Astrocyte of the cerebellum (primary cell): Measurements from ENCODE around the gene VPS54.

Experiments
- DNase-seq: peaks from one replicate; pipeline ENCODE4 v3.0.0-alpha.2; 2011; ENCODE audit warnings: low read depth
- H3K4me3 ChIP-seq: 2 replicates; pipeline ENCODE4 v1.5.1; 2011; ENCODE audit warnings: mild to moderate bottlenecking, low read depth, low read length, moderate library complexity
- CTCF ChIP-seq: IDR thresholded peaks from 2 replicates; pipeline ENCODE4 v1.5.1; 2012; ENCODE audit warnings: low read length, low read depth, moderate library complexity, mild to moderate bottlenecking; ENCODE audit errors: missing control alignments
- in situ Hi-C: cut with HindIII; loops from 2 replicates; pipeline ENCODE4 v1.10.0; 2017; ENCODE audit warnings: low sequenced_read_pairs

Gene VPS54

DNA sequence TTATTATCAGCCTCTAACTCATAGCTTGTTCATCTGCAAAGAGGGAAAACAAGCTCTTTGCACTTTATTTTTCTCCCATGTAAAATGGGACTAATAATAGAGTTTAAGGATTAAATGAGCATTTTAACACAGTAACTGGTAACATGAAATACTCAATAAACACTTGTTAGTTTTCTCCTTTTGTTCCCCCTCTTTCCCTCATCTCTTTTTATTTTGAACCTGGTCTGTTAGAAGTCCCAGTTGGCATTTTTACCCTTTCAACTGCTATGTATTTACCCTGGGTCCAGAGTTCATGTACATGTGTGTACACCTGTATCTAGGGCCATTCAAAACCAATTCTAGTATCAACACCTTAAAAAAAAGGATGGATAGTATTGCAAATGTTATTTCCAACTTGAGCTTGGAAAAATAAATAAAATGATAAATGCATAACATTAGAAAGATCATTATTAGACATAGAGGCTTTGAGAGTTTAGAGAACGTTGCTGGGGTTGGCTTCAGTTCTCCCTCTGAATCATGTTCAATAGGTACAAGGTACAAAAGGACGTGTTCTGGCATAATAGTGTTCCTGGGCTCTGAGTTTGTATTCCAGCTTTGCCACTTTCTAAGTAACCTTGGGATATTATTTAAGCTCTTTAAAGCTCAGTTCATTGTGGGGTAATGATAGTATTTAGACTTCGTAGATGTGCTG lies 5.2 kb upstream of the VPS54 start:
- in situ Hi-C loops, result no loop called here

DNA sequence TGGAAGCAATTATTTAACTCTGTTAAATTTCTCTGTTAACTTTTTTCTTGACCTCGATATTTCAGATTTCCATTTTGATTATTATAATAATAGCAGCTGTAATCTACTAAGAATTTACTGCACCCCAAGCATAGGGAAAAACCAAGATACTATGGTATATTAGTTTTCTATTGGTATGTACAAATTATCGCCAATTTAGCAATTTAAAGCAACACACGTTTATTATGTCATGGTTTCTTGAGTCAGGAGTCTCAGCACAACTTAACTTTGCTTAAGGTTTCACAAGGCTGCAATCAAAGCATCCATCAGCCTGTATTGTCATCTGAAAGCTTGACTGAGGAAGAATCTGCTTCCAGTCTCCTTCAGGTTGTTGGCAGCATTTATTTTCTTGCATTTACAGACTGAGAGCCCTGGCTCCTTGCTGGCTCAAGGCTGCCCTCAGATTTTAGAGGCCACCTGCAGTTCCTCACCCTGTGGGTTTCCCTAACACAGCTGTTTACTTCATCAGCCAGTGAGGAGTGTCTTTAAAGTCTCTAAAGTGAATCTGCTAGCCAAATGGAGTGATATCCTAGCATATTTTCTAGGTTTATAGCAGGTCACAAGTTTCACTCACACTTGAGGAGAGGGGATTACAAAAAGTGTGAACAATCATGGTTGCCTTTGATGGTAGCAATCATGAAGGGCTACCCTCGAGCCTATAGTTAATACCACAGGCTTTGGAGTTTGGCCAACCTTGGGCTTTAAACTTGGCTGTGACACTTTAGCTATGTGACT lies 4.4 kb upstream of the VPS54 start:
- H3K4me3 ChIP-seq, result no peak overlapping the region
- no peak for DNase-seq
- TF ChIP-seq CTCF, result no peak
- in situ Hi-C loops, result no loop called here

More for the DNA sequence above, 5.2 kb upstream of the VPS54 start:
- DNase-seq, result no peak
- no peak for TF ChIP-seq CTCF
- H3K4me3 ChIP-seq, result no peak overlapping the region

DNA sequence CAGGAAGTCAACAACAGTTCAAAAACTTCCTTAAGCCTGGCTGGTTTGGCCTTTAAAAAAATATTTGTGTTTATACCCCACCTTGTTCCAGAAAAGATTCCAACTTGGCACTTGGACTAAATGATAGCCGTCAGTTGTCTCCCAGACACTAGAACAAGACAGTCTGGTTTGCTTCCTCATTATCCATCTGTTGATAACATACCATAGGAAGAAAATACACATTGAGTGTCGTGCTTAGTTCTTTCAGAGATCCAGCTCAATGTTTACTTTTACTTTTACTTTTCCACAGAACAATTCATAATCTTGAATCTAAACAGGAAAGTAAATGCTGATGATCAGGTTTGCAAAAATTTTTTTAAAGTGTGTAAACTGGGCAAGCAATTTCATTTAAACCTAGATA lies 2.4 kb upstream of the VPS54 start:
- in situ Hi-C loops, result no loop called here

DNA sequence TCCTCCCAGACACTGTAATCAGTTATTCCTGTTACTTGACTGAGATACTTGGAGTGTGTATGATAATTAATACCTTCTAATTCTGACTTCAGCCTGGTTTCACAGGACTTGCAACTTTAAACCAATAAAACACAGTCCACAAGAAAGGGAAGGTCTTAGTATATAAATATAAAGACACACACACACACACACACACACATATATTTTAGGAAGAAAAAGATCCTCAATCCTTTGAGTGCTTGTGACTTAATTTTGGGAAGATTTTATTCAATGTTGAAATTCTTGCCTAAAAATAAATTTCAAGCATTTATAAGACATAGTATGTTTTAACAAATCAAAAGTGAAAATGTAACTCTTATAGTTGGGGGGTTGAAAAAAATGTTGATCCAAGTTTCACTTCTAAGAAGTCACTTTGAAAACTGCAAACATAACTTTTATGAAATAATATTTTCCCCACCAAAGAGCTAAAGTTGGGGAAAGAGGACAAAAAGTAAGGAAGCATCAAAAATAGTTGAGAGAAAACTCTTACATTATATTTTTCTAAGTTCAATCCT lies 824 bp upstream of the VPS54 start:
- TF ChIP-seq CTCF, result no peak
- in situ Hi-C loops, result no loop called here
- peak overlapping the region; percentile 57 for H3K4me3 ChIP-seq
- DNase-seq, result no peak

More for the DNA sequence above, 2.4 kb upstream of the VPS54 start:
- DNase-seq, result no peak
- no peak overlapping the region for H3K4me3 ChIP-seq
- TF ChIP-seq CTCF, result no peak

- no peak for TF ChIP-seq CTCF
- peak overlapping the region; percentile 57 for H3K4me3 ChIP-seq
- no peak for DNase-seq
- in situ Hi-C loops, result no loop called here
These were observed 536 bp downstream of the VPS54 start for GRCh38 chr2:64018701-64019082.

GRCh38 chr2:64017811-64018700 lies 1.2 kb downstream of the VPS54 start:
- DNase-seq, result no peak
- H3K4me3 ChIP-seq, result peak overlapping the region; percentile 57
- in situ Hi-C loops, result no loop called here
- TF ChIP-seq CTCF, result no peak
